Measurements from ENCODE around the gene RGN.
"Not testable (repeated sequence)": the region's sequence is repeated elsewhere in the genome, so short reads cannot be mapped to it uniquely, and the experiment has no call there.

The RGN gene

DNA sequence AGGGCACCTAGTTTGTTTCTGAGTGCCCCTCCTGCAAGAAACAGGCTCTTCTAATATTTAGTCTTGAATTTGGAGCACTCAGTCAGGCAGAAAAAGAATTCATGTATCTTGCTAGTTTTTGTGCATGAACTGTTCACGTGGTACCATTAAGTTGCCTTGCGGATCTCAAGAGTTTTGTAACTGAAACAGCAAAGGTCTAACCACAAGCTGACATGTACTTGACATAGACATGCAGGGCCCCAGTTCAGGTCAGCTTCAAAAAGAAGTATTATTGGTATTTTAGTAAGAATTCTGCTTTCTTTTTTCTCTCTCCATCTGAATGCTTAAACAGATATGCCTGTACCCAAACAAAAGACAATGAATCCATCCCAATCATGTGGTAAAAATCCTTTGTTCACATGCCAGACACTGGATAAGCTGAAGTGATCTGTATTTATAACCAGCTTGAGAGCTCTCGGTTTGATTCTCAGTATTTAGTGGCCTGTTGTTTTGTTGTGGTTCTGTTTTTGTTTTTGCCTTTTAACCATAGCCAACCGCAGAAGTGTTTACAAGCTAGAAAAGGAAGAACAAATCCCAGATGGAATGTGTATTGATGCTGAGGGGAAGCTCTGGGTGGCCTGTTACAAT is 13.0 kb downstream of the RGN start:
- Histone ChIP-seq H3K4me1 (ENCODE audit: insufficient read depth, low read length) (no peaks in the 10 kb centered on the region), H3K36me3 (ENCODE audit: insufficient read depth, low read length) (no peaks in the 10 kb centered on the region), H3K4me3 (ENCODE audit: low read depth in 1 of 2, low read length in 2 of 2) (no peak overlapping the region), H3K9me3 (ENCODE audit: low read length) (no peaks in the 10 kb centered on the region), H3K27ac (ENCODE audit: low read depth, low read length) (no peak overlapping the region), H3K9ac (ENCODE audit: low read length) (no peak overlapping the region), H3K27me3 (ENCODE audit: control insufficient read depth in 1 of 2, insufficient read depth in 2 of 2, low read length in 2 of 2) (peaks cover 0 to 6% of the 10 kb centered on the region in 2 donors)

DNA sequence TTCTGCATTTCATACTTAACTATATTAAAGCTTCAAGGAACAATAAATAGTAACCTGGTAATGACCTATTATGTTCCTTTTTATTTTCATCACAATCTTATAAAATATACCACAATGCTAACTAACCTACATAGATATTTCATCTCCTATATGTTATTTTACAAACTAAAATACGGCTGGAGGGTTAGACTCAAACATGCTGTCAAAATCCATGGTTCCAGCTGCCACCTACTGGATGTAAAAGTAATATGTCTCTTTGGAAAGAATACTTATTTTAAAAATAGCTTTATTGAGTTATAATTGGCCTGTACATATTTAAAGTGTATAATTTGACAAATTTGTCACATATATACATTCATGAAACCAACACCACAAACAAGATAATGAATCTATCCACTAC is 15.0 kb downstream of the RGN start:
- Histone ChIP-seq H3K9me3 (ENCODE audit: low read length) (no peaks in the 10 kb centered on the region), H3K36me3 (ENCODE audit: insufficient read depth, low read length) (no peaks in the 10 kb centered on the region), H3K9ac (ENCODE audit: low read length) (no peak overlapping the region), H3K4me1 (ENCODE audit: insufficient read depth, low read length) (no peaks in the 10 kb centered on the region), H3K27ac (ENCODE audit: low read depth, low read length) (no peak overlapping the region), H3K27me3 (ENCODE audit: control insufficient read depth in 1 of 2, insufficient read depth in 2 of 2, low read length in 2 of 2) (peaks cover 0 to 6% of the 10 kb centered on the region in 2 donors), H3K4me3 (ENCODE audit: low read depth in 1 of 2, low read length in 2 of 2) (no peak overlapping the region)

DNA sequence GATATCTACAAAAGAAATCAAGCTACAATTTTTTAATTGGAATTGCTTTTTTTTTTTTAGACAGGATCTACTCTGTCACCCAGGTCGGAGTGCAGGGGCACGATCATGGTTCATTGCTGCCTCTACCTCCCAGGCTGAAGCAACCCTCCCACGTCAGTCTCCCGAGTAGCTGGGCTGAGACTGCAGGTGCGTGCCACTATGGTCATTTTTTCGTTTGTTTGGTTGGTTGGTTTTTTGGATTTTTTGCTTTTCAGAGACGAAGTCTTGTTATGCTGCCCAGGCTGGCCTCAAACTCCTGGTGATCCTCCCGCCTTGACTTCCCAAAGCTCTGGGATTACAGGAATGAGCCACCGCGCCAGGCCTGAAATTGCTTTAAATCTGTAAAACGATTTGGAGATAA is 15.6 kb downstream of the RGN start:
- Histone ChIP-seq H3K4me3 (ENCODE audit: low read depth in 1 of 2, low read length in 2 of 2) (no peak overlapping the region), H3K4me1 (ENCODE audit: insufficient read depth, low read length) (no peaks in the 10 kb centered on the region), H3K27me3 (ENCODE audit: control insufficient read depth in 1 of 2, insufficient read depth in 2 of 2, low read length in 2 of 2) (peaks cover 0 to 1% of the 10 kb centered on the region in 2 donors), H3K27ac (ENCODE audit: low read depth, low read length) (no peak overlapping the region), H3K36me3 (ENCODE audit: insufficient read depth, low read length) (no peaks in the 10 kb centered on the region), H3K9ac (ENCODE audit: low read length) (no peak overlapping the region), H3K9me3 (ENCODE audit: low read length) (no peaks in the 10 kb centered on the region)

DNA sequence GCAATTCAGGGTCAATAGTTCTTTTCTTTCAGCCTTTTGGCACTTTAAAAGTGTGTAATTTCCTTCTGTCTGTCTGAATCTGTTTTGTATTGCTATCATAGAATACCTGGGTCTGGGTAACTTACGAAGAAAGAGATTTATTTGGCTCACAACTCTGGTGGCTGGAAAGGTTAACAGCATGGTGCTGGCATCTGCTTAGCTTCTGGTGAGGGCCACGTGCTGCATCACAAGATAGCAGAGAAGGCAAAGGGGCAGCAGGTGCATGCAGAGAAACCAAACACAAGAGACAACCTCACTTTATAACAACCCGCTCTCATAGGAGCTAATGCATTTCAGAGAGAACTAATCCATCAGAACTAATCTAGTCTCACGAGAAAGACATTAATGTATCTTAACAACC is 18.8 kb downstream of the RGN start:
- H3K27me3 ChIP-seq (ENCODE audit: control insufficient read depth in 1 of 2, insufficient read depth in 2 of 2, low read length in 2 of 2): no peaks in the 10 kb centered on the region
- H3K4me3 ChIP-seq (ENCODE audit: low read depth in 1 of 2, low read length in 2 of 2): no peak overlapping the region
- H3K9me3 ChIP-seq (ENCODE audit: low read length): no peaks in the 10 kb centered on the region

DNA sequence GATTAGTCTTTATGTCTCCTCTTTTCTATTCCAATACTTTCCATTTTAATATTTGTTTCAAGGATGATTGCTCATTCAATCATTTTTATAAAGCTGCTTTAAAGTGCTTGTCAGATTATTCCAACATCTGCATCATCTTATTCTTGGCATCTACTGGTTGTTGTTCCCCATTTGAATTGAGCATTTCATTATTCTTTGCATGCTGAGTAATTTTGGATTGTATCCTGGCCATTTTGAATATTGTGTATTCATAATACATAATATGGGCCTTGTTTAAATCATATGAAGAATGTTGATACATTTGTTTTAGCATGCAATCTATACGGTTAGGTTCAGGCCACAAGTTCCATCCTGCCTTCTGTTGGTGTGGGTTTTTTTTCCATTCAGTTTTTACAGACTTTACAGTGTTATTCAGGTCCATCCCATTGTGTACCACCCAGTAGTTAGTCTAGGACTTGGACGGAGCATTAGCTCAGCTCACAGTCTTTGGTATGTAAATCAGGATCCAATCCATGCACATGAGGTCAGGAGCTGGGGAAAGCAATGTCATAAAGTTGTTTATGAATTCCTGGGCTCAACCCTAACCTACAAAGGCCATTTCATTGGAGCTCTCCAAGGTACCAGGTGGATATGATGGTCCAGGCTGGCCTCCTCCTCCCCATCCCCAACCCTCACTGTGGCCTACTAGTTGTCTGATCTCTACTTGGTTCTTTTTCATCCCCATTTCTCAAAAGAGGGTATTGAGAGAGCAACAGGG is 20.3 kb downstream of the RGN start:
- Histone ChIP-seq H3K9ac (ENCODE audit: low read length) (no peak overlapping the region), H3K36me3 (ENCODE audit: insufficient read depth, low read length) (no peaks in the 10 kb centered on the region), H3K4me3 (ENCODE audit: low read depth in 1 of 2, low read length in 2 of 2) (no peak overlapping the region), H3K9me3 (ENCODE audit: low read length) (no peaks in the 10 kb centered on the region), H3K27me3 (ENCODE audit: control insufficient read depth in 1 of 2, insufficient read depth in 2 of 2, low read length in 2 of 2) (no peaks in the 10 kb centered on the region), H3K27ac (ENCODE audit: low read depth, low read length) (no peak overlapping the region), H3K4me1 (ENCODE audit: insufficient read depth, low read length) (no peaks in the 10 kb centered on the region)

More for the DNA sequence above, 18.8 kb downstream of the RGN start:
- Histone ChIP-seq H3K9ac (ENCODE audit: low read length) (no peak overlapping the region), H3K4me1 (ENCODE audit: insufficient read depth, low read length) (no peaks in the 10 kb centered on the region), H3K36me3 (ENCODE audit: insufficient read depth, low read length) (no peaks in the 10 kb centered on the region), H3K27ac (ENCODE audit: low read depth, low read length) (no peak overlapping the region)

DNA sequence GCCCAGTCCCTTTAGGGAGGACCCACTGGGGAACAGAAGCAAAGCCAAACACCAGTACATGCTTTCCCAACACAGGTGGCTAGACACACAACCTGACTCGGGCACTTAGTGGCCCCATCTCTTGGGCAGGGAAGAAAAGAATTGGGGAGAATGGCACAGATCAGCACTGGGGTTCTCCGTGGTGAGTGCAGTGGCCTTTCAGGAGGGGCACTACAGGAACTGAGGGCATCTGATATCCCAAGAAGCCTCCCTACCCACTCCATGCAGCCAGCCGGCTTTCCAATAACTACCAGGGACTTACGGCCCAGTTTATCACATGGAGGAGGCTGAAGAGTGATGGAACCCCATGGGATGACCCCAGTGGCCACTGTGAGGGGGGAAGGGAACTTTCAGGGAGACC is 23.0 kb downstream of the RGN start:
- Histone ChIP-seq H3K4me1 (ENCODE audit: insufficient read depth, low read length) (no peaks in the 10 kb centered on the region), H3K9me3 (ENCODE audit: low read length) (no peaks in the 10 kb centered on the region), H3K9ac (ENCODE audit: low read length) (no peak overlapping the region), H3K4me3 (ENCODE audit: low read depth in 1 of 2, low read length in 2 of 2) (no peak overlapping the region), H3K36me3 (ENCODE audit: insufficient read depth, low read length) (no peaks in the 10 kb centered on the region), H3K27ac (ENCODE audit: low read depth, low read length) (no peak overlapping the region), H3K27me3 (ENCODE audit: control insufficient read depth in 1 of 2, insufficient read depth in 2 of 2, low read length in 2 of 2) (no peaks in the 10 kb centered on the region)

DNA sequence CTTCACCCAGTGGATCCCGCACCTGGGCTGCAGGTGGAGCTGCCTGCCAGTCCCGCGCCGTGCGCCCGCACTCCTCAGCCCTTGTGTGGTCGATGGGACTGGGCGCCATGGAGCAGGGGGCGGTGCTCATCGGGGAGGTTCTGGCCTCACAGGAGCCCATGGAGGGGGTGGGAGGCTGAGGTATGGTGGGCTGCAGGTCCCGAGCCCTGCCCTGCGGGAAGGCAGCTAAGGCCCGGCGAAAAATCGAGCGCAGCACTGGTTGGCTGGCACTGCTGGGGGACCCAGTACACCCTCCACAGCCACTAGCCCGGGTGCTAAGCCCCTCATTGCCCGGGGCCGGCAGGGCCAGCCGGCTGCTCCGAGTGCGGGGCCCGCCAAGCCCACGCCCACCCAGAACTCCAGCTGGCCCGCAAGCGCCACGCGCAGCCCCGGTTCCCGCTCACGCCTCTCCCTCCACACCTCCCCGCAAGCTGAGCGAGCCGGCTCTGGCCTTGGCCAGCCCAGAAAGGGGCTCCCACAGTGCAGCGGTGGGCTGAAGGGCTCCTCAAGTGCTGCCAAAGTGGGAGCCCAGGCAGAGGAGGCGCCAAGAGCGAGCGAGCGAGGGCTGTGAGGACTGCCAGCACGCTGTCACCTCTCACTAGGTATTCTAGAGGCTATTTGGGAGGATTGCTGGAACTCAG is 32.8 kb downstream of the RGN start:
- H3K27me3 ChIP-seq (ENCODE audit: control insufficient read depth in 1 of 2, insufficient read depth in 2 of 2, low read length in 2 of 2); H3K9ac ChIP-seq (ENCODE audit: low read length); H3K9me3 ChIP-seq (ENCODE audit: low read length); H3K4me1 ChIP-seq (ENCODE audit: insufficient read depth, low read length); H3K36me3 ChIP-seq (ENCODE audit: insufficient read depth, low read length); H3K27ac ChIP-seq (ENCODE audit: low read depth, low read length); H3K4me3 ChIP-seq (ENCODE audit: low read depth in 1 of 2, low read length in 2 of 2): not testable (repeated sequence)

DNA sequence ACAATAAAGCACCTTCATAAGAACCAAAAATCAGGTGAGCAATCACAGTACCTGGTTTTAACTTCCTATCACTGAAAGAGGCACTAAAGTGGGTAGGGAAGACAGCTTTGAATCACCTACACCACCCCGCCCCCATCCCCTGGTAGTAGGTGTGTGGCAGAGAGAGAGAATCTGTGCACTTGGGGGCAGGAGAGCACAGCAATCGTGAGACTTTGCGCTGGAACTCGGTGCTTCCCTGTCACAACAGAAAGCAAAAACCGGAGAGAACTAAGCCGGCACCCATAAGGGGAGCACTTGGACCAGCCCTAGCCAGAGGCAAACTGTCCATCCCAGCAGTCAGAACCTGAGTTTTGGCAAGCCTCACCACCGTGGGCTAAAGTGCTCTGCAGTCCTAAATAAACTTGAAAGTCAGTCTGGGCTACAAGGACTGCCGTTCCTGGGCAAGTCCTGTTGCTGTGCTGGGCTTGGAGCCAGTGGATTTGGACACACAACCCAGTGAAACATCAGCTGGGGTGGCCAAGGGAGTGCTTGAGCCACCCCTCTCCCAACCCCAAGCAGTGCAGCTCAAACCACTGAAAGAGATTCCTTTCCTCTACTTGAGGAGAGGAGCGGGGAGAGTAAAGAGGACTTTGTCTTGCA is 34.2 kb downstream of the RGN start:
- H3K9ac ChIP-seq (ENCODE audit: low read length): no peak overlapping the region
- no peaks in the 10 kb centered on the region for H3K36me3 ChIP-seq (ENCODE audit: insufficient read depth, low read length)
- no peaks in the 10 kb centered on the region for H3K27me3 ChIP-seq (ENCODE audit: control insufficient read depth in 1 of 2, insufficient read depth in 2 of 2, low read length in 2 of 2)
- H3K4me1 ChIP-seq (ENCODE audit: insufficient read depth, low read length): no peaks in the 10 kb centered on the region
- H3K27ac ChIP-seq (ENCODE audit: low read depth, low read length): no peak overlapping the region
- no peaks in the 10 kb centered on the region for H3K9me3 ChIP-seq (ENCODE audit: low read length)
- no peak overlapping the region for H3K4me3 ChIP-seq (ENCODE audit: low read depth in 1 of 2, low read length in 2 of 2)

DNA sequence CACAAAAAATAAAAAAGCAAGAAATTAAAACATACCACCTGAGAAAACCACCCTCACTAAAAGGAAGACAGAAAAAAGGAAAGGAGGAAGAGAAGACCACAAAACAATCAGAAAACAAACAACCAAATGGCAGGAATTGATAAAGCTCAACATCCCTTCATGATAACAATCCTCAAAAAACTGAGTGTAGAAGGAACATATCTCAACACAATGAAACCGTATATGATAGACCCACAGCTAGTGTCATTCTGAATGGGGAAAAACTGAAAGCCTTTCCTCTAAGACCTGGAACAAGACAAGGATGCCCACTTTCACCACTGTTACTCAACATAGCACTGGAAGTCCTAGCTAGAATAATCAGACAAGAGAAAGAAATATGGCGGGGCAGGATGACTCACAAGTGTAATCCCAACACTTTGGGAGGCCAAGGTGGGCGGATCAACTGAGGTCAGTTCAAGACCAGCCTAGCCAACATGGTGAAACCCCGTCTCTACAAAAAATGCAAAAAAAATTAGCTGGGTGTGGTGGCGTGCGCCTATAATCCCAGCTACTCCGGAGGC is 38.4 kb downstream of the RGN start:
- not testable (repeated sequence) for H3K27ac ChIP-seq (ENCODE audit: low read depth, low read length); H3K4me1 ChIP-seq (ENCODE audit: insufficient read depth, low read length); H3K4me3 ChIP-seq (ENCODE audit: low read depth in 1 of 2, low read length in 2 of 2); H3K36me3 ChIP-seq (ENCODE audit: insufficient read depth, low read length); H3K9ac ChIP-seq (ENCODE audit: low read length); H3K27me3 ChIP-seq (ENCODE audit: control insufficient read depth in 1 of 2, insufficient read depth in 2 of 2, low read length in 2 of 2); H3K9me3 ChIP-seq (ENCODE audit: low read length)

DNA sequence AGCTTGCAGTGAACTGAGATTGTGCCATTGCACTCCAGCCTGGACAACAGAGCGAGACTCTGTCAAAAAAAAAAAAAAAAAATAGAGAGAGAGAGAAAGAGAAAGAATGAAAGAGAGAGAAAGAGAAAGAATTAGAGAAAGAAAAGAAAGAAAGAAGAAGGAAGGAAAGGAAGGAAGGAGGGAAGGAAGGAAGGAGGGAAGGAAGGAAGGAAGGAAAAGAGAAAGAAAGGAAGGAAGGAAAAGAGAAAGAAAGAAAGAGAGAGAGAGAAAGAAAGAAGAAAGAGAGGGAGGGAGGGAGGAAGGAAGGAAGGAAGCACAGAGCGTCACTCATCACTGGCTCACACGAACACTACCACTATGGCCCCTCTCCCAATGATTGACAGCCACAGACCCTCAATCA is 46.2 kb downstream of the RGN start:
- not testable (repeated sequence) for H3K27ac ChIP-seq (ENCODE audit: low read depth, low read length); H3K4me1 ChIP-seq (ENCODE audit: insufficient read depth, low read length); H3K36me3 ChIP-seq (ENCODE audit: insufficient read depth, low read length); H3K4me3 ChIP-seq (ENCODE audit: low read depth in 1 of 2, low read length in 2 of 2); H3K9ac ChIP-seq (ENCODE audit: low read length); H3K9me3 ChIP-seq (ENCODE audit: low read length)
- peaks cover 0 to 13% of the 10 kb centered on the region in 2 donors for H3K27me3 ChIP-seq (ENCODE audit: control insufficient read depth in 1 of 2, insufficient read depth in 2 of 2, low read length in 2 of 2)

DNA sequence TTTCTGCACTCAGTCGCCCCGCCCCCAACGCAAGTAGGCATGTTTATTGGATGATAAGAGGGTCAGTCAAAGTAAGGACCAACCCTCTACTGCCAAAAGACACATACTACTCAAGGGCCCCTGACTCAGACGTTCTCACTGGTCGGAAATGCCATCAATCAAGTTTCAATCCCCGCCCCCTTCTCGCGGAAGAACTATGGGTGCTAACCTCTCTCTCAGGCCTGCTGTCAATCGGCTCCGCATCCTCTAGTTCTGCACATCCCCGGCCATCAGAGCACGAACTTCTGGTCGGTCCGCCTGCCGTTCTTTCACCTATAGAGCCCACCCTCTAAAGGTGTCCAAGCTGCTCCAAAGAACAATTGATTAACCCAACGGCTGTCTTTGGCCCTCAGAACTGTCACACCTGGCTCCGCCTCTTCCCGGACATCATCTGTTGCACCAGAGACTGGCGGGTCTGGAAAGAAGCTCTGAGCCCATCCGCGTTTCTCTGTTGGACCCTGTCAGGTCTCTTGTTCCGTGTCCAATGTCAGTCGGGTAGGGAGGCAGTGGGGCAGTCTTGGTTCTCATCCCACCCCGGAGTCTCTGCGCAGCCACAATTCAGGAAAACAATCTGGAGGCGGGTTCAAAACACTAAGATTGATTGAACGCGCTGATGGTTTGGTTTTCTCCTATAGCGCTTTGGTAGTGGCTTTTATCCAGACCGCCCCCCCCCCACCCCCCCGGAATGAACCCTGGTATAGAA is 51.1 kb downstream of the RGN start:
- Histone ChIP-seq H3K9me3 (ENCODE audit: low read length) (no peaks in the 10 kb centered on the region), H3K4me1 (ENCODE audit: insufficient read depth, low read length) (no peaks in the 10 kb centered on the region), H3K9ac (ENCODE audit: low read length) (peak overlapping the region; percentile 71), H3K36me3 (ENCODE audit: insufficient read depth, low read length) (no peaks in the 10 kb centered on the region), H3K27ac (ENCODE audit: low read depth, low read length) (peak overlapping the region; percentile 61), H3K4me3 (ENCODE audit: low read depth in 1 of 2, low read length in 2 of 2) (peak overlapping the region; percentile 3 to 85), H3K27me3 (ENCODE audit: control insufficient read depth in 1 of 2, insufficient read depth in 2 of 2, low read length in 2 of 2) (peaks cover 0 to 6% of the 10 kb centered on the region in 2 donors)

Data from muscle layer of colon (tissue), 2 donors.